Stimulated activated CD8-positive, alpha-beta memory T cell treated with anti-CD3 and anti-CD28 coated beads, Interleukin-12 subunit alpha, Interleukin-12 subunit beta, amount 100 ng/mL, for 24 hours (primary cell): ENCODE data around the gene VWA1.
"Not testable (repeated sequence)": the region's sequence is repeated elsewhere in the genome, so short reads cannot be mapped to it uniquely, and the experiment has no call there.

Source experiments
- DNase-seq: peaks from one replicate; pipeline ENCODE4 v3.0.0-alpha.2; 2020; ENCODE audit errors: extremely low read depth

VWA1 gene

GRCh38 chr1:1455934-1456333 lies 20.4 kb downstream of the VWA1 start:
- DNase-seq, result not testable (repeated sequence)

GRCh38 chr1:1456683-1457255 lies 21.3 kb downstream of the VWA1 start:
- not testable (repeated sequence) for DNase-seq

DNA sequence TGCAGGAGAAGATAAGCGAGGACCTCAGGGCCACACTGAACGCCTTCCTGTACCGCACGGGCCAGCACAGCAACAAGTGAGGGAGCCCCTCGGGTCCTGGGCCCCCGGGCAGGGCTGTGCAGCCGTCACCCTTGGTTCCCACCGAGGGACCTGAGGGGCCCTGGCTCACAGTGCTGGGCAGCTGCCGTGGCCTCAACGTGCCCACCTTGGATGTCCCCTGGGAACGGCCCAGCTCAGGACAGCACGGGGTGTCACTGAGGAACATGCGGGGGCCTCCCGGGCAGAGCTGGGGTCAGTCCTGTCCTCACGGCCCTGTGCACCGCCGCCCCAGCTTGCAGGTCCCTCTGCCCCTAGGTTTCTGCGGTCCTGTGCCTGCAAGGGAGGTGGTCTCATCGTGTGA lies 23.7 kb downstream of the VWA1 start:
- not testable (repeated sequence) for DNase-seq

DNA sequence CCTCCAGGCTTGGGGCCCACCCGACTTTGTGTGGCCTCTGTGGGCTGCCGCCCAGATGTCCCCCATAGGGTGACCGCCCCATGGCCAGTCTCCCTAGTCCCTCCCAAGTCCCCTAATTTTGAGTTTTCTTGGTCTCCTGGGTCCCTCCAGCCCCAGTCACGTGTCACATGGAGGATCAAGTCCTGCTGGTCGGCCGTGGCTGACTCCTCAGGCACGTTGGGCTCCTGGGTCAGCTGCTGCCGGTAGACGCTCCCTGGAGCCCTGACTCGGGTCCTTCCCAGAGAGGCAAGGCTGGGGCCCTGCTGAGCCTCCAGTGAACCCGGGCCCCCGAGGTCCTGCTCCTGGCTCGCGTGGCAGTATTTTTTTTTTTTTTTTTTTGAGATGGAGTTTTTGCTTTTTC lies 24.2 kb downstream of the VWA1 start:
- DNase-seq, result not testable (repeated sequence)

- no peak for DNase-seq
Observed at GRCh38 chr1:1460540-1461130, 25.1 kb downstream of the VWA1 start.

GRCh38 chr1:1461721-1462317 lies 26.3 kb downstream of the VWA1 start:
- DNase-seq, result no peak

GRCh38 chr1:1462318-1462966 lies 27.0 kb downstream of the VWA1 start:
- no peak for DNase-seq

DNA sequence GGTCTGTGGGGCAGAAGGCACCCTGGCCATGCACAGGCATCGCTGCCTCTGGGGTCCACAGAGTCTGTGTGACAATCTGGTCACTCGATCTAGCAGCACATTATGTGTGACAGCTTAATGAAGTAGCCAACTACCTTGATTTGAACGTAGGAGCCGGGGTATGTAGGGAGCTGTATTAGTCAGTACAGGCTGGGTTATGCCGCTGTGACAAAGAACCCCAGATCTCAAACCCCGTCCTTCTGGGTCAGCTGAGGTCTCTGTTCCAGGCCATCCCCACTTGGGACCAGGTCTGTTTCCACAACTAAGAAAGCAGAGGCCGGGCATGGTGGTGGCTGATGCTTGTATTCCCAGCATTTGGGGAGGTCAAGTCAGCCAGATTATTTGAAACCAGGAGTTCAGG lies 27.8 kb downstream of the VWA1 start:
- no peak for DNase-seq

GRCh38 chr1:1468196-1468985 lies 32.9 kb downstream of the VWA1 start:
- DNase-seq, result not testable (repeated sequence)

DNA sequence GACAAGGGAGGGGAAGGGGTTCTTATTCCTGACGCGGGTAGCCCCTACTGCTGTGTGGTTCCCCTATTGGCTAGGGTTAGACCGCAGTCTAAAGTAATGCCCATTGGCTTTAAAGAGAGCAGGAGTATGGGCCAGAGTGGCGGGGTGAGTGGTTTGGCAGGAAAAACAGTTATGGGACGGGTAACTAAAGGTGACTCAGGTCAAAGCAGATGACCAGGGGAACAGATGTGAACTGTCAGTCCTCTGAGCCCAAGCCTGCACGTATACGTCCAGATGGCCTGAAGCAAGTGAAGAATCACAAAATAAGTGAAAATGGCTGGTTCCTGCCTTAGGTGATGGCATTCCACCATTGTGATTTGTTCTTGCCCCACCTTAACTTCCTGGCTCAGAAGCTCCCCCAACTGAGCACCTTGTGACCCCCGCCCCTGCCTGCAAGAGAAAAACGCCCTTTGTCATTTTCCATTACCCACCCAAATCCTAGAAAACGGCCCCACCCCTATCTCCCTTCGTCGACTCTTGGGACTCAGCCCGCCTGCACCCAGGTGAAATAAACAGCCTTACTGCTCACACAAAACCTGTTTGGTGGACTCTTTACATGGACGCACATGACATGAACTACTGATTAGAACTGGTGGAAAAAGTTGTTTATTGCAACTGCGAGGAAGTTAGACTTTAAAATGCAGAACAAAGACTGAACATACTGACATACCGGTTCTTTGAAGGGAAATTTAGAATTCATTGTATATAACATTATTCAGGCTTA lies 35.3 kb downstream of the VWA1 start:
- no peak for DNase-seq

GRCh38 chr1:1471389-1472052 lies 36.0 kb downstream of the VWA1 start, which contains the start of gene ATAD3B:
TSS of gene ATAD3B (plus strand) at chr1:1471765. CDS start at chr1:1471885, 120 bp downstream.
- DNase-seq, result peak; percentile 97

- not testable (repeated sequence) for DNase-seq
Observed at GRCh38 chr1:1472053-1472876, 36.8 kb downstream of the VWA1 start.

DNA sequence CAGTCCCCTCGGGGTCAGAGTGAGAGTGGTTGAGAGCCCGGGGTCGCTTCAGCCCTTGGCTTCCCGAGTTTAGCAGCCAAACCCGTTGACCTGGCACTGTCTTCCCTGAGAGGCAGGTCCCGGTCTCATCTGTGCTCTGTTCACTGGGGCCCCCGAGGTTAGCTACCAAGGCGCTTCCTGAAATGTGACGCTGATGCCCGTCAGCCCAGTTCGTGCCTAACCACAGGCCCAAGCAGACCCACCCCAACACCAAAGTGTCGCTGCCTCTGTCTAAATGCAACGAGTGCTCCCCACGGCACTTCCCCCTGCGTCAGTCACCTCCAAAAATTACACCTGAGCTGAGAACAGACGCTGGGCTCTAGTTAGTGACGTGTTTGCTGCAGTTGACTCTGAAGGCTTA lies 40.5 kb downstream of the VWA1 start:
- not testable (repeated sequence) for DNase-seq

DNA sequence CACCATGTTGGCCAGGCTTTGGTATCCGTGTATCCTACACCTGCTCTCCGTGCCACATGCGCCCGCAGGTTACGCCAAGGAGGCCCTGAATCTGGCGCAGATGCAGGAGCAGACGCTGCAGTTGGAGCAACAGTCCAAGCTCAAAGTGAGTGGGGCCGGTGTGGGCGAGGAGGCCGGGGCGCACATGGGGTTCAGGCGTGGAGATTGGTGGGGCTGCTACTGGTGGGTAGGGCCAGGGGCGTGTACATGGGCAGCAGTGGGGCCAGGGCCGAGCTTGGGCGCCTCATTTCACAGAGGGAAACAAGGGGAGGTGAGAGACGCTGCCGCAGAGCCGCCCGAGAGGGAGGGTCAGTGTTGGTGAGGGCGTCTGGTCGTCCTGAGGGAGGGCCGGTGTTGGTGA lies 41.7 kb downstream of the VWA1 start:
- no peak for DNase-seq

DNA sequence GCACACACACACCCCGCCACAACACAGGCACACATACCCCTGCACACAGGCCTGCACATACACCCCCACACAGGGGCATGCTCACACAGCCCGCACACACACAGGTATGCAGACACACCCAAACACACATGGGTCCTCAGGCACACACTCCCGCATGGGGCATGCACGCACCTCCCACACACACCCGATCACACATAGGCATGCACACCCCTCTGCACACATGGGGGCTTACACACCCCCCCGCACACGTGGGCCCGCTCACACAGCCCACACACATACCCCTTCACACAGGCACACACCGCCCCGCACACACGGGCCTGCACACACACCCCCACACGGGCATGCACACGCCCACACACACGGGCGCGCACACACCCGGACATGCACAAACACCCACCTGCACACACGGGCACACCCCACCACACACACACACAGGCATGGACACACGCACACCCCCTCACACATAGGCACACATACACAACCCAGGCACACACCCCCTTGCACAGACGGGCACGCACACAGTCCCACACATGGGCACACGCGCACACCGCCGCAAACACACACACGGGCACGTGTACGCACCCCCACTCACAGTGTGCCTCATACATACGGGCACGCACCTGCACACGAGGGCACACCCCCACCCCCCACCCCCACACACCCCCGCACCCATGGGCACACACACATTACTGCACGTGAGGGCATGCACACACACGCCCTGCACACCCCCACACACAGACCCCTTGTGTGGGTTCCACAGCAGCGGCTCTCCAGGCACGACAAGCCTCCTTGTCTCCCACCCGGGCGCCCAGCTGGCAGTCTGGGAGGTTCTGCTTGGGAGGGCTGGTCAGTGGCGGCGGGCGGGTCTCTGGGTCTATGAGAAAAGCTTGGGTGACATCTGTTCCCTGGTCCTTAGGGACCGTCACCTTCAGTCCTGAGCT lies 44.3 kb downstream of the VWA1 start:
- DNase-seq, result no peak

DNA sequence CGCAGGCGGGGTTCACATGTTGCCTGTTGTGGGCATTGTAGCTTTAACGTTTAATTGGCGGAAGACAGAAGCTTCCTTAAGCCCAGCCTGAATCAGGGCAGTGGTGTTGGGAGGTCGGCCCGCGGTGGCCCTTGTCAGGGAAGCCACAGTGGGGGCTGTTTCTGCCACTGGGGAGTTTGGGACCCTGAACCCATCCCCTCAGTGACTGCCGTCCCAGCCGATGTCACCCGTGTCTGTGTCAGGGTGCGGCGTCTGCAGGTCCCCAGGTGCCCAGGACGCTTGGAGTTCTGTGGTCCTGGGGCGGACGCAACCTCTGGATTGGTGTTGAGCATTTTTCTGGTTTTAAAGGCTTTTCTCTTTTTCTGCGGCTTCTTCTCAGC lies 45.0 kb downstream of the VWA1 start:
- DNase-seq, result not testable (repeated sequence)

GRCh38 chr1:1481811-1482210 lies 46.3 kb downstream of the VWA1 start:
- not testable (repeated sequence) for DNase-seq

DNA sequence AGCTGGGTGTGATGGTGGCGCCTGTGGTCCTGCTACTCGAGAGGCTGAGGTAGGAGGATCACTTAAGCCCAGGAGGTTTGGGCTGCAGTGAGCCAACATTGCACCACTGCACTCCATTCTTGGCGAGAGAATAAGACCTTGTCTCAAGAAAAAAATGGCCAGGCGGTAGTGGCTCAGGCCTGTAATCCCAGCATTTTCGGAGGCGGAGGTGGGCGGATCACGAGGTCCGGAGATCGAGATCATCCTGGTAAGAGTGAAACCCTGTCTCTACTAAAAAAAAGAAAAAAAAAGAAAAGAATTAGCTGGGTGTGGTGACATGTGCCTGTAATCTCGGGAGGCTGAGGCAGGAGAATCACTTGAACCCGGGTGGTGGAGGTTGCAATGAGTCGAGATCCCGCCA lies 47.4 kb downstream of the VWA1 start:
- DNase-seq, result no peak

- no peak for DNase-seq
Observed at GRCh38 chr1:1483714-1484113, 48.2 kb downstream of the VWA1 start.
